ENCODE measurements around the gene OIP5. TPM values are rescaled to one million over a fixed set of nuclear protein-coding genes. Genes with fewer than 3 reads are reported as not detected.
A peak's percentile ranks its signal among the peaks of the same experiment; 100 is the strongest.

The OIP5 gene
- total RNA-seq, 1 experiment from 2014 or later = 36.1 TPM

DNA sequence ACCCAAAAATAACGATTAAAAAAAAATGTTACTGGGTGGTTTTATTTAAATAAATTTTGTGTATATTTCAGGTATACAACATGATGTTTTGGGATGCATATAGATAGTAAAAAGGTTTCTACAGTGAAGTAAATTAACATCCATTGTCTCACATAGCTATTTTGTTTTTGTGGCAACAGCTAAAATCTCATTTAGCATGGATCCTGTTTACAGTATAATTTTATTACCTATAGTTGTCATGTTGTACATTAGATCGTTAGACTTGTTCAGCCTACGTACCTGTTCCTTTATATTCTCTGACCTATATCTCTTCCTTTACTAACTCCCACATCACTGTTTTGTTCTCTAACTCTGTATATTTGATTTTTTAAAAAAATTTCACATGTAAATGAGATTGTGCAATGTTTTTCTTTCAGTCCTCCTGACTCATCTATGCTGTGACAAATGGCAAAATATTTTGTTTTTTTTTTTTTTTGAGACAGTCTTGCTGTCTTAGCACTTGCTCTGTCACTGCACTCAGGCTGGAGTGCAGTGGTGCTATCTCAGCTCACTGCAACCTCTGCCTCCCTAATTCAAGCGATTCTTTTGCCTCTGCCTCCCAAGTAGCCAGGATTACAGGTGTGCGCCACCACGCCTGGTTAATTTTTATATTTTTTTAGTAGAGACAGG is 45.6 kb downstream of the OIP5 start:
- Histone ChIP-seq H3K4me1 (ENCODE audit: insufficient read depth, low read length, poor library complexity, severe bottlenecking) (peaks cover 10% of the 10 kb centered on the region), H3K9me3 (ENCODE audit: low read depth, low read length, poor library complexity, severe bottlenecking) (peaks cover 3% of the 10 kb centered on the region), H3K36me3 (ENCODE audit: insufficient read depth, low read length, poor library complexity, severe bottlenecking) (peaks cover 62% of the 10 kb centered on the region), H3K27ac (ENCODE audit: low read depth, low read length, poor library complexity, severe bottlenecking) (peak overlapping the region; percentile 3), H3K27me3 (replicated peaks; ENCODE audit: insufficient read depth, low read depth, low read length, poor library complexity) (no peaks in the 10 kb centered on the region), H3K4me3 (ENCODE audit: low read depth, low read length, poor library complexity, severe bottlenecking) (no peak overlapping the region)
- no peak for DNase-seq (ENCODE audit: low spot score)
- no TSS peak for BruUV-seq (replicated peaks)
- intact Hi-C loops (cut with micrococcal nuclease; ENCODE audit: unreplicated experiment) = loop anchor here (5.0 kb wide), 1 partner anchor 46 kb away; the partner anchor contains the start of genes NUSAP1 and OIP5
- CTCF ChIA-PET = no interaction called here
- POLR2A ChIA-PET (ENCODE audit: low non-redundant PET) = no interaction called here
- TF ChIP-seq, protein P1, sequence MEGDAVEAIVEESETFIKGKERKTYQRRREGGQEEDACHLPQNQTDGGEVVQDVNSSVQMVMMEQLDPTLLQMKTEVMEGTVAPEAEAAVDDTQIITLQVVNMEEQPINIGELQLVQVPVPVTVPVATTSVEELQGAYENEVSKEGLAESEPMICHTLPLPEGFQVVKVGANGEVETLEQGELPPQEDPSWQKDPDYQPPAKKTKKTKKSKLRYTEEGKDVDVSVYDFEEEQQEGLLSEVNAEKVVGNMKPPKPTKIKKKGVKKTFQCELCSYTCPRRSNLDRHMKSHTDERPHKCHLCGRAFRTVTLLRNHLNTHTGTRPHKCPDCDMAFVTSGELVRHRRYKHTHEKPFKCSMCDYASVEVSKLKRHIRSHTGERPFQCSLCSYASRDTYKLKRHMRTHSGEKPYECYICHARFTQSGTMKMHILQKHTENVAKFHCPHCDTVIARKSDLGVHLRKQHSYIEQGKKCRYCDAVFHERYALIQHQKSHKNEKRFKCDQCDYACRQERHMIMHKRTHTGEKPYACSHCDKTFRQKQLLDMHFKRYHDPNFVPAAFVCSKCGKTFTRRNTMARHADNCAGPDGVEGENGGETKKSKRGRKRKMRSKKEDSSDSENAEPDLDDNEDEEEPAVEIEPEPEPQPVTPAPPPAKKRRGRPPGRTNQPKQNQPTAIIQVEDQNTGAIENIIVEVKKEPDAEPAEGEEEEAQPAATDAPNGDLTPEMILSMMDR (conservative IDR thresholded peaks at IDR 0.05; ENCODE audit: low read depth, low read length) = no peak
- TF ChIP-seq EZH2 (IDR thresholded peaks at IDR 0.05; ENCODE audit: borderline replicate concordance, low read depth, low read length, poor library complexity, severe bottlenecking) = no peak

DNA sequence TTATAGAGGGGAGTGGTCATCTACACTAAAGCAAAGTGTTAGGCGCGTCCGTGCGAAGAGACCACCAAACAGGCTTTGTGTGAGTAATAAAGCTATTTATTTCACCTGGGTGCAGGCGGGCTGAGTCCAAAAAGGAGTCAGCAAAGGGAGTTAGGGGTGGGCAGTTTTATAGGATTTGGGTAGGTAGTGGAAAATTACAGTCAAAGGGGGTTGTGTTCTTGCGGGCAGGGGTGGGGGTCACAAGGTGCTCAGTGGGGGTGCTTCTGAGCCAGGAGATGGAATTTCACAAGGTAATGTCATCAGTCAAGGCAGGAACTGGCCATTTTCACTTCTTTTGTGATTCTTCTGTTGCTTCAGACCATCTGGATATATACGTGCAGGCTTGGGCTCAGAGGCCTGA is 47.1 kb downstream of the OIP5 start:
- POLR2A ChIA-PET (ENCODE audit: low non-redundant PET) = no interaction called here
- DNase-seq (ENCODE audit: low spot score) = no peak
- H3K4me1 ChIP-seq (ENCODE audit: insufficient read depth, low read length, poor library complexity, severe bottlenecking) = peaks cover 10% of the 10 kb centered on the region
- no peak for TF ChIP-seq EZH2 (IDR thresholded peaks at IDR 0.05; ENCODE audit: borderline replicate concordance, low read depth, low read length, poor library complexity, severe bottlenecking)
- TF ChIP-seq, protein P1 (conservative IDR thresholded peaks at IDR 0.05; ENCODE audit: low read depth, low read length) = no peak
- H3K4me3 ChIP-seq (ENCODE audit: low read depth, low read length, poor library complexity, severe bottlenecking) = peak overlapping the region; percentile 72
- peaks cover 3% of the 10 kb centered on the region for H3K9me3 ChIP-seq (ENCODE audit: low read depth, low read length, poor library complexity, severe bottlenecking)
- H3K27ac ChIP-seq (ENCODE audit: low read depth, low read length, poor library complexity, severe bottlenecking) = peak overlapping the region; percentile 94
- no TSS peak for BruUV-seq (replicated peaks)
- peaks cover 53% of the 10 kb centered on the region for H3K36me3 ChIP-seq (ENCODE audit: insufficient read depth, low read length, poor library complexity, severe bottlenecking)
- intact Hi-C loops (cut with micrococcal nuclease; ENCODE audit: unreplicated experiment) = loop anchor here (5.0 kb wide), 1 partner anchor 47 kb away; the partner anchor contains the start of genes NUSAP1 and OIP5
- CTCF ChIA-PET = no interaction called here
- H3K27me3 ChIP-seq (replicated peaks; ENCODE audit: insufficient read depth, low read depth, low read length, poor library complexity) = no peaks in the 10 kb centered on the region

DNA sequence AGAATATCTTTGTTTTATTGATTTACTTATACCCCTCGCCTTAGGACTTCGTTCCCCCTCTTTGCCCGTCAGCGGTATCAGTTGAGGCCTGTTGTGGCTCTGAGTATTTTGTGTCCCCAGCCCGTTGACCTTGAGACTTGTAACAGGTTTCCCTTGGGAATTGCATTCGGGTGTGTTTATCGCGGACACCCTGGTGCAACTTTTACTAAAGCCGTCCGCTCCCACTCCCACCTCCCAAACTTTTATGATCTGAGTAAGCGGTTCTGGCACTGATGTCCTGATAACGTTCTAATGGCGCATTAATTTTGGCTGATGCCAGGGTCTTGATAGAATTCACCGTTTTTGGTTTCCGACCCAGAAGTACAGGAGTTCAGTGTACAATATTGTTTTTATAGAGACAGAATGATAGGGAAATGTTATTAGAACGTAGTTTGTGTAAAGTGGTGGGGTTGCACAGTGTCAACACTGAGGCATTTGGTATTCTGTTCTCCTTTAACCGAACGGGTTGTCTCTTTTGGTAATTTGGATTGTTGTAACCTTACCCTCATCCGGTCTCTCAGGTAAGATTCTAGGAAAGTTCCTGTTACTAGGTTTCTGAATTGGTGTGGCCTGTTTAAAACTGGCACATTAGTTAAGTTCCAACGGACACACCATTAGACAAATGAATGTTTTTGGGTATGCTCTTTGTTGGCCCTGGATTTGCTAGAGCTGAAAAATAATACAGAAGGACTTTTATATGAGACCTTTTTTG is 47.8 kb downstream of the OIP5 start:
- BruUV-seq (replicated peaks) = TSS peak; percentile 40
- no peaks in the 10 kb centered on the region for H3K27me3 ChIP-seq (replicated peaks; ENCODE audit: insufficient read depth, low read depth, low read length, poor library complexity)
- H3K4me3 ChIP-seq (ENCODE audit: low read depth, low read length, poor library complexity, severe bottlenecking) = peak overlapping the region; percentile 72
- DNase-seq (ENCODE audit: low spot score) = peak; percentile 51
- H3K36me3 ChIP-seq (ENCODE audit: insufficient read depth, low read length, poor library complexity, severe bottlenecking) = peaks cover 53% of the 10 kb centered on the region
- H3K27ac ChIP-seq (ENCODE audit: low read depth, low read length, poor library complexity, severe bottlenecking) = peak overlapping the region; percentile 94
- intact Hi-C loops (cut with micrococcal nuclease; ENCODE audit: unreplicated experiment) = loop anchor here (5.0 kb wide), 1 partner anchor 48 kb away; the partner anchor contains the start of genes NUSAP1 and OIP5
- peaks cover 3% of the 10 kb centered on the region for H3K9me3 ChIP-seq (ENCODE audit: low read depth, low read length, poor library complexity, severe bottlenecking)
- CTCF ChIA-PET = no interaction called here
- no peak for TF ChIP-seq EZH2 (IDR thresholded peaks at IDR 0.05; ENCODE audit: borderline replicate concordance, low read depth, low read length, poor library complexity, severe bottlenecking)
- TF ChIP-seq, protein P1 (conservative IDR thresholded peaks at IDR 0.05; ENCODE audit: low read depth, low read length) = no peak
- H3K4me1 ChIP-seq (ENCODE audit: insufficient read depth, low read length, poor library complexity, severe bottlenecking) = peaks cover 10% of the 10 kb centered on the region
- POLR2A ChIA-PET (ENCODE audit: low non-redundant PET) = no interaction called here
